ENCODE results near the gene SCAP.
"Not testable (repeated sequence)": the region's sequence is repeated elsewhere in the genome, so short reads cannot be mapped to it uniquely, and the experiment has no call there.

SCAP gene

DNA sequence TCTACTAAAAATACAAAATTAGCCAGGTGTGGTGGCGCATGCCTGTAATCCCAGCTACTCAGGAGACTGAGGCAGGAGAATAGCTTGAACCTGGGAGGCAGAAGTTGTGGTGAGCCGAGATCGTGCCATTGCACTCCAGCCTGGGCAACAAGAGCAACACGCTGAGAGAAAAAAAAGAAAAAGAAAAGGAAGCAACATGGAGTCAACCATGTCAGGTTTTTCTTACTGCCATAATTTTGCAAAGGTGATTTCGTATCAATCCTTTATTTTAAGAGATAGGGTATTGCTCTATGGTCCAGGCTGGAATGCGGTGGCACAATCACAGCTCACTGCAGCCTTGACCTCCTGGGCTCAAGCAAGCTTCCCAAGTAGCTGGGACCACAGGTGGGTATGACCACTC lies 4.5 kb upstream of the SCAP start:
- DNase-seq (ENCODE audit: low spot score) = not testable (repeated sequence)

DNA sequence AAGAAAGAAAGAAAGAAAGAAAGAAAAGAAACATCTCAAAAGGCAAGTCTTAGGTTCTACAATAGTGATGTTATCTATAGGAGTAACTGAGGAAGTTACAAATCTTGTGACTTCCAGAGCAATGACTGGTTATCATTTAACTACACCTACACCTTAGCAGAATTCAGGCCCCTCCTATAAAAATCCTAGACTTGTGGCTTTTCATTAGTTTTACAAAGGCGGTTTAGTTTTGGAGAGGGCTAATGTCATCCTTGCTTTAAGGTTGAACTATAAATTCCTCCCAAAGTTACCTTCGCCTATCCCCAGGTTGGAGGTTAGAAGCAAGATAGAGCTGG lies 4.1 kb upstream of the SCAP start:
- no peak for DNase-seq (ENCODE audit: low spot score)

DNA sequence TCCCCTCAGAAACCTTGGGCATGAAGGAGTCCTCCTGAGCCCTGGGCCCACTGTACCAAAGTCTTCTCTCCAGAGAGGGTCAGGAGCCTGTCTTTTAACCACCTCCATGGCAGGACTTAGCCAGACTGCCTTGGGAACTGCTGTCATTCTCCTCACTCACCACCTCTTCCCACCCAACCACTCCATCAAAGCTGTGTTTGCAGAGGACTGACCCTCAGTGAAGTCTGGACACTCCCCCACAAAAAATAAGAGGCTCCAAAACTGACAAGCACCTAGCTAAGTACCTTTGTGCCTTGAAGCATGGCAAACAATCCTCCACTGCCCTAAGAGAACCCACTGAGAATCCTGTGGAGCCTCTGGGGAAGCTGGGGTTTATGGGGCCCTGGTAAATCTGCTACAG lies 2.3 kb upstream of the SCAP start:
- no peak for DNase-seq (ENCODE audit: low spot score)

DNA sequence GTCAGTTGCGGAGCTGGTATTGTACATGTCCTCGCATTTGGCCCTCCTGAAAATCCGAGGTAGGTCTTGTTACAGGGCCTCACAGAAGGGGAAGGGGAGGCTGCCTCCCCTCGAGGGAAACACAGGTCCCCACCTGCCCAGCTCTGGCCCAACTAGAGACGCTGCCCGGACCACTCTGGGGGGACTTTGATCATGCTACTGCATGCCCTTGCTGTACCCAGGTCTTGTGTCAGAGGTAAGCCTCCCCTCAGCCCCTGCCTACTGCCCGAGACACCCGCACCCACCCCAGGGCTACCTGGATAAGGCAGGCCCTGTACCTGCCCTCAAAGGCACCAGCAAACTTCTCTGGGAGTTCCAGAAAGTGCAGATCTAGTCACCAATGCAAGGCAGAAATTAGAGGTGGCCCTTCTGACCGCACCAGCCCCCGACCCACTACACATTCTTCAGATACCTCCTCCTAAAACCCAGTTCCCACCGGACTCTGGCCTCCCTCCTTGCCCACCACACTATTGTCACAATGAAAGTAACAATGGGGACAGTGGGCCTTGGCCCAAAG lies 981 bp upstream of the SCAP start:
- DNase-seq (ENCODE audit: low spot score) = no peak

DNA sequence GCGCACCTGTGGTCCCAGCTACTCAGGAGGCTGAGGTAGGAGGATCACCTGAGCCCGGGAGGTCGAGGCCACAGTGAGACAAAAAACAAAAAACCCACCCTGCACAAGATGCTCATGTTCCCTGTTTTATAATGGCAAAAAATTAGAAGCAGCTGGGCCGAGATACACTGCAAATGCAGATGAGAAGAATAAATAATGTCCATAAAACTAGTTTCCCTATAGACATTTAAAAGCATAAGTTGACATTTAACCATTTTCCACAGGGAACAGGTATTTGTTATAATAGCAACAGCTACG lies 537 bp upstream of the SCAP start:
- no peak for DNase-seq (ENCODE audit: low spot score)

DNA sequence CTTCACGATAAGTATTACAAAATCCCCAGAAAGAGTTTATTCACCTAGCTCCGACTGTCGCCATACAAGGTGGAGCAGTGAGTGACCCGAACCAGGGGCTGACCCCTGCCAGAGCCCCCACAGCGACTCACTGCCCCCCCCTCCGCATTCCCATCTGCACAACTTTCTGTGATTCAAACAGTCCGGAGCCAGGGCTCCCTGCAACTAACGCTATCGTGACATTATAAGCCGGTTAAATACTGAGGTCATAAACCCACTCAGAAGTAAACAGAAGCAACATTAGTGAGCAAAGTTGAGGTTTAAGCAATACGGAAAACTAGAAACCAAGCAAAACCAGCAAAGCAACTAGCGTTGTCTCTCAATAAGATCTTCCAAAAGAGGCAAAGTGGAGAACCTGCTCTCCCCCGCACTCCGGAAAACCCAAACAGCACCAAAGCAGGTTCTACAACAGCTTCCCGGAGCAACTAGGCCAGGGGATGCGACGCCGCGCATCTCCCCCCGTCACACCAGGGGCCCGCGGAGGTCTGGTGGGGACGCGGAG lies 642 bp downstream of the SCAP start:
- peak; percentile 21 for DNase-seq (ENCODE audit: low spot score)

DNA sequence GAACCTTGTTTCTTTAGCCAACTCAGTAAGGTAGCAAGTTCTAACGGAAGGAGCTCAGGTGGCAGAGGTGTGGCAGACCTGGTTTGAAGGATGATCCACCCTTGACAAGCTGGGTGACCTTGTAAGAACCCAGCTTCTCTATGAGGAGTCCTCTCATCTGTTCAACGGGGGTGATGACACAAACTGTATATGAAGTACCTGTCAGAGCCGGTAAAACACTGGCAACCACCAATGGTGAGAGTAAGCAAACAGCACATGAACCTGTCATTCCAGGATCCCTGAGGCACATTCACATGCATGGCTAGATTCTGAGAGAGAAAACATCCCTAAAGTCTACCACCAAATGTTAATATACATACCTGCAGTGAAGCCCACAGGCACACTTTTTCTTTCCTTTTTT lies 2.4 kb downstream of the SCAP start:
- DNase-seq (ENCODE audit: low spot score) = no peak

DNA sequence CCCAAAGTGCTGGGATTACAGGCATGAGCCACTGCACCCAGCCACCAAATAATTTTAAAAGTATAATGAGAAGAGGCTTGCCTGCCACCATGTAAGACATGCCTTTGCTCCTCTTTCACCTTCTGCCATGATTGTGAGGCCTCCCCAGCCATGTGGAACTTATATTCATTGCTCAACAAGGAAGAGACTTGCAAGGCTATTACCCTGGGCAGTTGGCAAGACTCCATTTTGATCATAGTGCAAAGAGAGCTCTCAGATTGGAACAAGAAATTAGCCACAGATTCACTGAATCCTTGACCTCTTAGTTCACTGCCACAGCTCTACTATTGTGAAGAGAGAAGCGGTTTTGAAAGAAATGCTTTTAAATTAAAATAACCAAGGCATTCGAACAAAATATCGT lies 6.1 kb downstream of the SCAP start:
- DNase-seq (ENCODE audit: low spot score) = no peak

DNA sequence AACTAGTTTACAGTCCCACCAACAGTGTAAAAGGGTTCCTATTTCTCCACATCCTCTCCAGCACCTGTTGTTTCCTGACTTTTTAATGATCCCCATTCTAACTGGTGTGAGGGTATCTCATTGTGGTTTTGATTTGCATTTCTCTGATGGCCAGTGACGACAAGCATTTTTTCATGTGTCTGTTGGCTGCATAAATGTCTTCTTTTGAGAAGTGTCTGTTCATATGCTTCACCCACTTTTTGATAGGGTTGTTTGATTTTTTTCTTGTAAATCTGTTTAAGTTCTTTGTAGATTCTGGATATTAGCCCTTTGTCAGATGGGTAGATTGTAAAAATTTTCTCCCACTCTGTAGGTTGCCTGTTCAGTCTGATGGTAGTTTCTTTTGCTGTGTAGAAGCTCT lies 7.4 kb downstream of the SCAP start:
- not testable (repeated sequence) for DNase-seq (ENCODE audit: low spot score)

DNA sequence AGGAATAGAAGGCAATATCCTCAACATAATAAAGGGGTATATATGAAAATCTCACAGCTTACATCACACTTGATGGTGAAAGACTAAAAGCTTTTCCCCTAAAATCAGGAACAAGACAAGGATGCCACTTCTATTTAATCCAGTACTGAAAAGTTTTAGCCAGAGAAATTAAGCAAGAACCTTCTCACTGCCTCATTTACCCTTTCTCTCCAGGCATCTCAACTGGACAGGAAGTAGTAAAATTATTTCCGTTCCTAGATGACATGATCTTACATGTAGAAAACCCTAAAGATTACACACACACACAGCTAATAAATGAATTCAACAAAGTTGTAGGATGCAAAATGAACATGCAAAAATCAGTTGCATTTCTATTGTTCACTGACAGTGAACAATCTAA lies 11.2 kb downstream of the SCAP start:
- DNase-seq (ENCODE audit: low spot score) = no peak

DNA sequence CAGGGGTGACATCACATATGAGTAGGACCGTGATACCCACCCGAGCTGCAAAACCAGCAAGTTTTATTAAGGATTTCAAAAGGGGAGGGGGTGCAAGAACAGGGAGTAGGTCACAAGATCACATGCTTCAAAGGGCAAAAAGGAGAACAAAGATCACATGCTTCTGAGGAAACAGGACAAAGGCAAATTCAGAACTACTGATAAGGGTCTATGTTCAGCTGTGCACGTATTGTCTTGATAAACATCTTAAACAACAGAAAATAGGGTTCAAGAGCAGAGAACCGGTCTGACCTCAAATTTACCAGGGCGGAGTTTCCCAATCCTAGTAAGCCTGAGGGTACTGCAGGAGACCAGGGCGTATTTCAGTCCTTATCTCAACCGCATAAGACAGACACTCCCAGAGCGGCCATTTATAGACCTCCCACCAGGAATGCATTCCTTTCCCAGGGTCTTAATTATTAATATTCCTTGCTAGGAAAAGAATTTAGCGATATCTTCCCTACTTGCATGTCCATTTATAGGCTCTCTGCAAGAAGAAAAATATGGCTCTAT lies 16.1 kb downstream of the SCAP start:
- DNase-seq (ENCODE audit: low spot score) = not testable (repeated sequence)

DNA sequence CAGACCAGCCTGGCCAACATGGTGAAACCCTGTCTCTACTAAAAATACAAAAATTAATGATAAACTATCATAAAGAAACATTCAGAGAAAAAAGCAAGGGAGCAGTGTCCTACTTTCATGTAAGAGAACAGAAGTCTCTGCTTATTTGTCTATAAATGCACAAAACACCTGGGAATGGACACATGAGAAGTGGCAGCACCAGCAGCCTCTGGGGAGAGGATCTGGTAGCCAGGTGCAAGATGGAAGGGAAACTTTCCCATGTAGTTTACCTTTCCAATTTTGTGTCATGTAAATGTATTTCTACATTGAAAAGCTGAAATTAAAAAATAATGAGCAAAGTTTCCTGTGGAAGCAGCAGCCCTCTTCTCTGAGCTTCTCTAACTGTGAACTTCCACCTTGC lies 18.8 kb downstream of the SCAP start:
- DNase-seq (ENCODE audit: low spot score) = no peak

DNA sequence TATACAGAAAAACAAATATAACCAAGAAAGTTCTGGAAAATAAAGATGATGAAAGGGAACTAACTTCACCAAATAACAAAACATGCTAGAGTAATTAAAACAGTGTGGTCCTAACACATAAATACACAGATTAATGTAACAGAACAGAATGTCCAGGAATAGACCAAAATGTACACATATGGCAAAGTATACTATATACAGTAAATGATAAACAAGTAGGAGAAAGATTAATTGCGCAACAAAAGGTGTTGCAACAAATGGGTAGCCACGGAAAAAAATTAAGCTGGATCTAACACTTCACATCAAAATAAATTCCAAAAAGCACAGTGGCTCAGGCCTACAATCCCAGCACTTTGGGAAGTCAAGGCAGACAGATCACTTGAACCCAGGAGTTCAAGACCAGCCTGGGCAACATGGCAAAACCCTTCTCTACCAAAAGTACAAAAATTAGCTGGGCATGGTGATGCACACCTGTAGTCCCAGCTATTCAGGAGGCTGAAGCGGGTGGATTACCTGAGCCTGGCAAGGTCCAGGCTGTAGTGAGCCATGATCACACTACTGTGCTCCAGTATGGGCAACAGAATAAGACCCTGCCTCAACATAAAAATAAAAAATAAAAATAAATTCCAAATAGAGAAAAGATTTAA lies 19.8 kb downstream of the SCAP start:
- no peak for DNase-seq (ENCODE audit: low spot score)

DNA sequence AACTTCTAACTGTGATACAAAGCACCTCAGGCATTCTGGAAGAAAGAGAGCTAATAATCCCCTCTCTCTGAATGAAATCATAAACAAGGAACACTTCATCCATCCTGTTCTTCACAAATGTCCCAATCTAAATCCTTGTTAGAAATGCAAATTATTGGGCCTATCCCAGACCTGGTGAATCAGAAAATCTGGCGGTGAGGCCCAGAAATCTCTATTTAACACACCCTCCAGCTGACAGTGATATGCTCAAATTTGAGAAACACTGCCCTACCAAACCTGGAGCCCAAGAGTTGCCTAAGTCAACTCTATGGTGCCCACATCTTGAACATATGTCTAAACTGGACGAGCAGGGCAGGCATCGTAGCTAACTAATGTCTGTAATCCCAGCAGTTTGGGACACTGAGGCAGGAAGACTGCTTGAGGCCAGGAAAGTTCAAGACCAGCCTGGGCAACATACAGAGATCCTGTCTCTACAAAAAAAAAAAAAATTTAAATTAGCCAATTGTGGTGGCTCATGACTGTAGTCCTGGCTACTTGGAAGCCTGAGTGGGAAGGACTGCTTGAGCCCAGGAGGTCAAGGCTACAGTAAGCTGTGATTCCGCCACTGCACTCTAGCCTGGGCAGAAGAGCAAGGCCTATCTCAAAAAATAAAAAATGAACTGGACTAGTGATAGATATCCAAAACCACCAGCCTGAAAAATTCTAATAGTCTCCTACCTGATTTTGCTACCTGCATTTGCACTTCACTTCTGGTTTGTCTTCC lies 23.1 kb downstream of the SCAP start:
- DNase-seq (ENCODE audit: low spot score) = no peak

DNA sequence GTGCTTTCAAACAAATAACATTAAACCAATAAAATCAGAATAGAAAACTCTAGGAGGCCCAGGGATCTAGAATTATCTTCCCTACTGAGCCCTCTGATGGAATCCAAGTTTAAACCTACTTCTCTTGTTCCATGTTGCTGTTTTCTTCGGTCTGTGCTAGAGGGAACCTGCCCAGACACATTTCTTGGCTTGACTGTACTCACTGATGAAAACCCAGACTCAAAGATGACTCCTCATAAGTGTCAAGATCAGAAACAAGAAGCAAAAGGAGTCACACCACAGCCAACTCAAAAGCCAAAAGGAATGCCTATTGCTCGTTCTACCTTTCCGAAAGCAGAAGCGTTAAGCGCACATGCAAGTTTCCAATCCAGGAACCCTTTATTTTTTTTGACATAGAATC lies 31.6 kb downstream of the SCAP start:
- no peak for DNase-seq (ENCODE audit: low spot score)

DNA sequence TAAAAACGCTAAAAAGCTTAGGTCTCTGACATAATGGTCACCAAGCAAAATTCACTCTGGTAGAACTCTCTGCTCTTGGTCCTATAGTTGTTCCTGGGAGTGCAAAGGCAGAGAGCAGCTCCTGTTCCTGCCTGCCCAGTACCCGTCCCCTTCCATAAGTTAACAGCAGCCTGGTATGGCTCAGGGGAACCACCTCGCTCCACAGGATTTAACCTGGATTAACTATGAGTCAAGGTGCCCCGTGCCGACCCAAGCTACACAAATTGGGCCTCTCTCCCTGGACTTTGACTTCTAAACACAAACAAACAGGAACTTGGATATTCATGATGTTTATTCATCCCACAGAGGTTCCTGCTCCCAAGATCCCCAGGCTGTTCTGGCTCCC lies 32.1 kb downstream of the SCAP start:
- DNase-seq (ENCODE audit: low spot score) = no peak

DNA sequence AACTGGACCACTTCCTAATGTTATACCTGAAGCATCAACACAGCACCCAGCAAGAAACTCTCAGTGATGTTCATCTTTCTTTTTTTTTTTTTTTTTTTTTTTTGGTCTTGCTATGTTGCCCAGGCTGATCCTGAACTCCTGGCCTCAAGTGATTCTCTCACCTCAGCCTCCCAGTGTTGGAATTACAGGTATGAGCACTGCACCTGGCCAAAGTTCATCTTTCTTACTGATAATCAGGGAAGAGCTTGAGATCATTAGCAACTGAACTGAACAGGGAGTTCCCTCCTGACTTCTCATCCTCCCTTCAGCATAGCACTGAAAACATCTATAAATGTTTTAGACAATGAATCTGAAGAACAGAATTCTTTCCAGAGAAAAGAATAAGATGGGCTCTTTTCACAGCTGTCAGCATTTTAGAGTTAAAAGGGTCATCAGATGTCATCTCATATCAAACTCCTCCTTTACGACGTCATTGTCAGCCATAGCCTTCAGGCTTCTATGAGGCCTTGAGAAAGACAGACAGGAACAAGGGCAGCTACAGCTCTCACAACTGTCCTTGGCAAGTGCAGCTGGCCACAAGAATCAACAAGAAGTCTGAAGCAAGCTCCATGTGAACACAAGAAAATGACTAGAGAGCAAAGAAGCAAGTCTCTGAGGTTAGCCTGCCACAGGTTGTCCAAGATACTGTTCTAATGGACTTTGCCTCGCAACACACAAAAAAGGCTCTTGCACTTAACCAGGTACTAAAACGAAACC lies 33.8 kb downstream of the SCAP start:
- DNase-seq (ENCODE audit: low spot score) = no peak

DNA sequence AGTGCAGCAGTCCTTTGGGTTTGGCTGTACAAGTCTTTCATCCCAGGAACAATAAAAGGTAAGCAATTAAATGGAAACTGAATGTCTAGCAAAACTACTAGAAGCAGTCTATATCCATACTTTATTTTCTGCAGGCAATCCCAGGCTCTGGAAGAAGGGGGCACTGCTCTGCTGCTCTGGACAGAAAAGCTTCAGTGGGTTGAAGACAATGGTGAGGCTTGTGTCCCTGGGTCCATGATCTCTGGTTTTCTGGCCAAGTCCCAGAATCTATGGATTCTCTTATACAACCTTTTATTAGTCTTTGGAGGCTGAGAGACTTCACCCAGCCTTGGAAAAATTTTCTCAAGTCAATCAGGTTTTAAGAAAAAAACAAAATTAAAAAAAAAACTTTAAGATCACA lies 35.6 kb downstream of the SCAP start:
- DNase-seq (ENCODE audit: low spot score) = no peak

DNA sequence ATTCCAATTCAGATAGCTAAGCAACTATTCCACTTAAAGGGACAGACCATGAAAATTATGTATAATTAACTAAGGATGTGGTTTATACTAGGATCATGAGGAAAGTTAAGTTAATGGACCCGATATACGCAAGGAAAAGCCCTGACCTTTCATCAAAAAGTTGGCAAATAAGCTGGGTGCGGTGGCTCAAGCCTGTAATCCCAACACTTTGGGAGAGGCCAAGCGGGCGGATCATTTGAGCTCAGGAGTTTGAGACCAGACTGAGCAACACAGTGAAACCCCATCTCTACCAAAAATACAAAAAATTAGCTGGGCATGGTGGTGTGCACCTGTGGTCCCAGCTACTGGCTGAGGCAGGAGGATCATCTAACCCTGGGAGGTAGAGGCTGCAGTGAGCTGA lies 39.6 kb downstream of the SCAP start:
- DNase-seq (ENCODE audit: low spot score) = no peak

DNA sequence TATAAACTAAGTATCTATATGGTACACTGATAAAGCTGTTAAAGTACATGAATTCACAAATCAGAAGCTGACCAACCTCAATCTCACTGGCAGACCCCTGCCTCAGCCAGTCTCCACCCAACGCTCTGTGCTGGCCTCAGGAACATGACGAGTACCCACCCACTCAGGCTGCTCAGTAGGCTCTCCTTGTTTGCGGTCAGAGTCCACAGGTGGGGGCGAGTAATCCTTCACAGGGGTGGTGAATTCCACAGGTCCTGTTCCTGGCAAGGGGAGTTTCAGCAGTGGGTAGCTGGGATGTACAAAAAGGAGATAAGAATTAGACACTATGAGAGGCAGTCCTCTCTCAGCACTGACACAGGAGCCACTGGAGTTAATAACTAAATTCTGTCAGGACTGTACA lies 40.9 kb downstream of the SCAP start:
- no peak for DNase-seq (ENCODE audit: low spot score)

DNA sequence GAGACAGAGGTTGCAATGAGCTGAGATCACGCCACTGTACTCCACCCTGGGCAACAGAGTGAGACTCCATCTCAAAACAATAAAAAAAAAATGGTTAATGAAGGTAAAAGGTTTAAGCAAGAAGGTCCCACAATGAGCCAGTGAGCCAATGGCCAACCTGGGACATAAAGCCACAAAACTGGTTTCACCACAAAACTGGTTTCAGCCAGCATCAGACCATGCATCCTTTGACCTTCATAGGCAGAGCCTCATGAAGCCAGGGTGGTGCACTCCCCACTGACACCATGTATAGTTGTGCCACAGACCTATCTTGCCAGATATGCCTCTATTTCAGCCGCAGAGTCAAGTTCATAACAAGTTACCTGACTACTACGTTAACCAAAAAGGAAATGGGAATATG lies 41.9 kb downstream of the SCAP start:
- DNase-seq (ENCODE audit: low spot score) = no peak

DNA sequence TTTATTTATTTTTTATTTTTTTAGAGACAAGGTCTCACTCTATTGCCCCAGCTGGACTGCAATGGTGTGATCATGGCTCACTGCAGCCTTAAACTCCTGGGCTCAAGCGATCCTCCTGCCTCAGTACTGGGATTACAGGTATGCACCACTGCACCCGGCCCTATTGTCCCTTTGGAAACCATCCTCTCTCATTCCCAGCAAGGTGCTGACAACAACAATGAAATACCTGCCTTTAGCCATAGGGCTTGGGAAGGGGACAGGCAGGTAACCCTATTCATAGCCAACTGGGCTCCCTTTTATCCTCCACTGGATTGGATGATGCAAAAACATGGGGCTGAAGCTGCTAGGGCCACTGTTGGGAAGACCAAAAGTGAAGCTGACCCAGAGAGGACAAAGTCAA lies 43.1 kb downstream of the SCAP start:
- no peak for DNase-seq (ENCODE audit: low spot score)

DNA sequence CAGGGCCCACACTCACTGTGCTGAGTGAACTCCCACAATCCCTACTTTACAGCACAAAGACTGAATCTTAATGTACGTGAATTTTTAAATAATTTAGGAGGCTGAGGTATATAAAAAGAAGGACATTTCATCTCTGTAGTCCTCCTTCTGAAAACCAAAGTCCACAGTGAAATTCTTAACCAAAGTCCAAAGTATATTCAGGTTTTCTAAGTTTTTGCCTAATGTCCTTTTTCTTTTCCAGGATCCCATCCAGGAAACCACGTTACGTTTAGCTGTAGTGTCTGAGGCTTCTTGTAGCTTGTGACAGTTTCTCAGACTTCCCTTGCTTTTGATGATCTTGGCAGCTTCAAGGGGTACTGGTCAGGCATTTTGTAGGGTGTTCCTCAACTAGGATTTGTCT lies 44.5 kb downstream of the SCAP start:
- DNase-seq (ENCODE audit: low spot score) = no peak
